Bronchial epithelial cell (primary cell): ENCODE results near the gene TAOK3. TPM values are rescaled to one million over a fixed set of nuclear protein-coding genes. Genes with fewer than 3 reads are reported as not detected.
A peak's percentile ranks its signal among the peaks of the same experiment; 100 is the strongest.
"Not testable (repeated sequence)": the region's sequence is repeated elsewhere in the genome, so short reads cannot be mapped to it uniquely, and the experiment has no call there.

ENCODE experiments used
- DNase-seq: peaks from one replicate; pipeline ENCODE4 v3.0.0-alpha.2; 2010; ENCODE audit warnings: low read depth
- FAIRE-seq: peaks from 2 replicates; lab custom pipeline; 2011; peaks lifted over from hg19 to GRCh38; lab: Jason Lieb, UNC
- H3K27me3 ChIP-seq: 2 replicates; pipeline ENCODE4 v1.5.1; 2011; ENCODE audit warnings: low read length; ENCODE audit not compliant: control insufficient read depth, insufficient read depth
- H3K36me3 ChIP-seq: 2 replicates; pipeline ENCODE4 v1.5.1; 2011; ENCODE audit warnings: low read length; ENCODE audit not compliant: control insufficient read depth, insufficient read depth
- H3K4me3 ChIP-seq: 2 replicates; pipeline ENCODE4 v1.5.1; 2011; ENCODE audit warnings: mild to moderate bottlenecking, low read depth, low read length, control low read depth
- total RNA-seq: library from RNA; depleted of rRNA; stranded (reverse); fragments of >200 nt; gene quantifications from 2 replicates; pipeline ENCODE4 v1.2.1, GENCODE V29; 2014
- TF ChIP-seq, protein P1 (sequence below): IDR thresholded peaks from 2 replicates; pipeline ENCODE4 v1.5.1; 2011; ENCODE audit warnings: mild to moderate bottlenecking, moderate library complexity, low read length, control low read depth, inconsistent platforms; ENCODE audit not compliant: insufficient read depth, severe bottlenecking

TAOK3 gene
- 25.3 and 34.3 TPM in 2 replicates for total RNA-seq

DNA sequence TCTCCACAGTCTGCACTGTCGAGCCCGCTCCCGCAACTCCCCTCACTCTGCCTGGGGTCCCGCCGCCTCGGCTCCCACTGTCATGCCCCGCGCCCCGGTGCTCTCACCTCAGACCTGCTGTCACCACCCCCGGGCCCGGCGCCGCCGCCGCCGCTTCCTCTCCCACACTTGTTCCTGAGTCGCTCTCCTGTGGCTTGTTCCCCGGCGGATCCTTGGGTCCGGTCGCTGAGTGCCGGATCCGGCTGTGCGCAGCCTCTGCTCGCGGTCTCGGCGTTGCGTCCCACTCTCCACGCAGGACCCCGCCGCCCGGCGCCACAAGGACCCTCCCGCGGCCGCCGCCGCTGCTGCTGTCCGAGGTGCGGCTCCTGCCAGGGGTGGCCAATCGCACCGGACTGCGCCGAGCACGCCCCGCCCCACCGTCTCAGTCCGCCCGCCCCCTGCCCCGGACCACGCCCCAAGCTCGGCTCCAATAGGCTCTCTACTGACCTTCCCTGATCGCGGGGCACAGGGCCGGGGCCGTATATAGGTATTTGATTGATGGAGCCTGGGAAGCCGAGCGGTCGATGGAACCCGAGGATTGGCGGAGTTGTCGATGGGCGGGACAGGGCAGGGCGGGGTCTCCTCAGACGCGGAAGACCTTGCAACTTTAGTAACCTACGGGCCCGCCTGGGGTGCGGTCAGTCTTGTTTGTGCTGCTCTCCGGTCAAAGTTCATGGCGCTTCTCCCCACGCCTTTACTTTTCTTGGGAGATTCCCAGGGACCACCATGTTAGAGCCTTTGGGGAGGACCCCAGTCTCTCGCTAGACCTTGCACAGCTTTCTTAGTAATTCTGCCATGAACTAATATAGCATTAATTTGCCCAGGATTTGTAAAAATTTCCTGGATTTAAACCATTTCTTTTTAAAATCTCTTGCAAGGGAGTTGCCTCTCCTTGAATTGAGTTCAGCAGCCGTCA lies at the start of gene TAOK3:
TSS of gene TAOK3 (minus strand) at position 367 of the 955 bp plus-strand sequence. CDS start 117,340 bp downstream, outside the sequence.
- Histone ChIP-seq H3K4me3 (peak within 1 kb of the TSS; percentile 92), H3K27me3 (no peaks in the 10 kb centered on the region), H3K36me3 (no peaks in the 10 kb centered on the region)
- DNase-seq (peak; percentile 88), FAIRE-seq (no peak)
- TF ChIP-seq, protein P1, sequence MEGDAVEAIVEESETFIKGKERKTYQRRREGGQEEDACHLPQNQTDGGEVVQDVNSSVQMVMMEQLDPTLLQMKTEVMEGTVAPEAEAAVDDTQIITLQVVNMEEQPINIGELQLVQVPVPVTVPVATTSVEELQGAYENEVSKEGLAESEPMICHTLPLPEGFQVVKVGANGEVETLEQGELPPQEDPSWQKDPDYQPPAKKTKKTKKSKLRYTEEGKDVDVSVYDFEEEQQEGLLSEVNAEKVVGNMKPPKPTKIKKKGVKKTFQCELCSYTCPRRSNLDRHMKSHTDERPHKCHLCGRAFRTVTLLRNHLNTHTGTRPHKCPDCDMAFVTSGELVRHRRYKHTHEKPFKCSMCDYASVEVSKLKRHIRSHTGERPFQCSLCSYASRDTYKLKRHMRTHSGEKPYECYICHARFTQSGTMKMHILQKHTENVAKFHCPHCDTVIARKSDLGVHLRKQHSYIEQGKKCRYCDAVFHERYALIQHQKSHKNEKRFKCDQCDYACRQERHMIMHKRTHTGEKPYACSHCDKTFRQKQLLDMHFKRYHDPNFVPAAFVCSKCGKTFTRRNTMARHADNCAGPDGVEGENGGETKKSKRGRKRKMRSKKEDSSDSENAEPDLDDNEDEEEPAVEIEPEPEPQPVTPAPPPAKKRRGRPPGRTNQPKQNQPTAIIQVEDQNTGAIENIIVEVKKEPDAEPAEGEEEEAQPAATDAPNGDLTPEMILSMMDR, result no peak

DNA sequence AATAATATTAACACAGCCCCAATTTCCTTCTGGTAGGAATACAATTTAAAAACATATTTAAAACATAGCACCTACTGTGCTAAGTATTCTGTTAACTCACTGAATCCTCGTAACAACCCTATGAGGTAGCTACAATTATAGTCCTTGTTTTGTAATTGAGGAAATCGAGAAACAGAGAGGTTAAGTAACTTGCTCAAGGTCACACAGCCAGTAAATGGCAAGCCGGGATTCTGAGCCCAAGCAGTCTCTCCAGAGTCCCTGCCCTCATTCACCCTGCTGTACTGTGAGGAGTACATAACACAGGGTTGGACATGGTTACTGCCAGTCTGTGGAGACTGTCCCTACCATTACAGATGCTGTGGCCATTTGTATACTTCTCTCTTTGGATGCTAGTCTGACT lies 48.0 kb upstream of the TAOK3 start:
- no peak for FAIRE-seq
- H3K27me3 ChIP-seq, result no peaks in the 10 kb centered on the region
- no peak for DNase-seq
- no peaks in the 10 kb centered on the region for H3K36me3 ChIP-seq
- TF ChIP-seq, protein P1, result no peak
- no peak overlapping the region for H3K4me3 ChIP-seq

DNA sequence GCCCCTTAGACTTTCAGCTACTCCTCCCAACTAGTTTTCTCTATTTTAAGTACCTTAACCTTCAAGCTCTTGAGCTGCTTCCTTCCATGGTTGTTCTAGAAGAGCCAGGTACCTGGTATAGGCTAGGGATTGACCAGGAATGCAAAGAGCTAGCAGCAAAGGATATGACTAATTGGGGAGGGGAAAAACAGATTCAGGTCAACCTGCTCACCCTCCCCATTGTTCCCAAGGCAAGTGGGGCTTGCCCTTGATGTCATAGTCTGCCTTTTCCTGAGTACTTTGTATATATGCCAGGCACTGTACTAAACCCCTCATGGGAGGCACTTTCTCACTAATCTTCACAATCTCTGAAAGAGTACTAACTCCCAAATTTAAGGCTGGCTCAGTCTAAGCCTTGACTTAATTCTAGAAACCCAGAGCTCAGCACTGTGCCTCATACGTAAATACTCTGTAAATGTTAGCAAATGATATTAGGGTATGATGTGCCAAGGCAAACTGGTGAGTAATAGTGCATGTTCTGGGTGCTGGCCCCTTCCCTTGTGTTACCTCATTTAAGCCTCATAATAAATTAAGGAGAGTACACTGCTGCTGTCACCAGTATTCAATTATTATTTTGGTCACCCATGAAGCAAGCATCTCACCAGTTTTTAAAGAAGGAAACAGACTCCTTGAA lies 45.8 kb upstream of the TAOK3 start:
- Histone ChIP-seq H3K27me3 (no peaks in the 10 kb centered on the region), H3K36me3 (peaks cover 4% of the 10 kb centered on the region), H3K4me3 (no peak overlapping the region)
- FAIRE-seq (no peak), DNase-seq (peak; percentile 88)
- TF ChIP-seq, protein P1, result no peak

DNA sequence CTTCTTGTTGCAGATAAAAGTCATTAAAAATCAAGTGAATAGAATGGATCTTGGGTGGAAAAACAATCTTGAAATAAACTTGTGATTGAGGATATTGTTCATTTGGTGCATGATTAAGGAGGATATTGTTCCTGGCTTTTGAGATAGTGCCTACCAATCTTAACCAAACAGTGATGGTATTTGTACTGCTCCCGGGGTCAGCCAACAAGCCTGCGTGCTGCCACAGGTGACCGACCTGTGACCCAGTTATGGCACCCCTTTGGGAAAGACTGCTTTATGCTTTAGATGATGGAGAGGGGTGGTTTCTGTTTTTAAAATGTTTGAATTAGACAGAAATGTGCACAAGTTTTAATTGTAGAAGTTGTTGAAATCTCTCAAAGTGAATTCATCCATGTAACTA lies 45.2 kb upstream of the TAOK3 start:
- TF ChIP-seq, protein P1, result no peak
- DNase-seq, result no peak
- Histone ChIP-seq H3K36me3 (peaks cover 8% of the 10 kb centered on the region), H3K4me3 (no peak overlapping the region), H3K27me3 (no peaks in the 10 kb centered on the region)
- no peak for FAIRE-seq

DNA sequence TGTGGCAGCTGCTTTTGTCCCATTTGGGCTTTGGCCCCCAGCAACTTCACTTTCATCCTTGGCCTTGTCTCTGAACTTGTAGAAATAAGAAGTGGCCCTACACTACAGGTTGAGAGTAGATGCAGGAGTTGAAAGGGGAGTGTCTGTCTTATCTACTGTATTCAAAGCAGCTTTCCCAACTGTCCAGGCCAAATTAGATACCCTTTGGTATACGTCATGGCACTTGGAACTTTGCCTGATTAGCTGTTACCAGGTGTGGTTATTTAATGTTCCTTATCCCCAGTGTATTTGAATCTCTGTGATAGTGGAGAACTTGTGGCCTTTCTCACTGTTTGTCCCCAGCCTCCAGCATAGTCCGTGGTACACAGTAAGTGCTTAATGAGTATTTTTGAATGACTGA lies 37.1 kb upstream of the TAOK3 start:
- DNase-seq, result no peak
- Histone ChIP-seq H3K4me3 (no peak overlapping the region), H3K36me3 (peaks cover 16% of the 10 kb centered on the region), H3K27me3 (no peaks in the 10 kb centered on the region)
- TF ChIP-seq, protein P1, result no peak
- no peak for FAIRE-seq

- FAIRE-seq, H3K4me3 ChIP-seq, H3K27me3 ChIP-seq, H3K36me3 ChIP-seq, DNase-seq: not testable (repeated sequence)
Measured at GRCh38 chr12:118408241-118408640, 35.5 kb upstream of the TAOK3 start.
